H9 (cell line): ENCODE results near the gene RFX4. TPM values are rescaled to one million over a fixed set of nuclear protein-coding genes. Genes with fewer than 3 reads are reported as not detected.

Experiments used
- DNase-seq: peaks from one replicate; pipeline ENCODE4 v3.0.0-alpha.2; 2017
- H2AFZ ChIP-seq: one replicate; pipeline ENCODE4 v1.6.1; 2013; ENCODE audit warnings: mild to moderate bottlenecking, low read length, control low read depth, moderate library complexity
- H2AK5ac ChIP-seq: 2 replicates; pipeline ENCODE4 v1.6.1; 2013; ENCODE audit warnings: low read length, control low read depth, mixed read lengths; ENCODE audit not compliant: insufficient read length
- H2BK120ac ChIP-seq: one replicate; pipeline ENCODE4 v1.6.1; 2013; ENCODE audit warnings: low read depth, mild to moderate bottlenecking, low read length, control low read depth, inconsistent platforms; ENCODE audit not compliant: poor library complexity, severe bottlenecking
- H2BK12ac ChIP-seq: 2 replicates; pipeline ENCODE4 v1.6.1; 2013; ENCODE audit warnings: low read length, control low read depth, mixed read lengths, low read depth; ENCODE audit not compliant: insufficient read length
- H2BK15ac ChIP-seq: 2 replicates; pipeline ENCODE4 v1.6.1; 2013; ENCODE audit warnings: low read depth, low read length, control low read depth
- H2BK20ac ChIP-seq: one replicate; pipeline ENCODE4 v1.6.1; 2013; ENCODE audit warnings: low read depth, mild to moderate bottlenecking, low read length, control low read depth, inconsistent platforms; ENCODE audit not compliant: poor library complexity, severe bottlenecking
- H2BK5ac ChIP-seq: 2 replicates; pipeline ENCODE4 v1.6.1; 2013; ENCODE audit warnings: low read length, control low read depth, mixed read lengths; ENCODE audit not compliant: insufficient read length
- H3K14ac ChIP-seq: 2 replicates; pipeline ENCODE4 v1.6.1; 2013; ENCODE audit warnings: low read length, control low read depth; ENCODE audit not compliant: insufficient read depth
- H3K18ac ChIP-seq: 2 replicates; pipeline ENCODE4 v1.6.1; 2013; ENCODE audit warnings: low read depth, mild to moderate bottlenecking, mixed read lengths, low read length, control low read depth; ENCODE audit not compliant: insufficient read length
- H3K23ac ChIP-seq: 2 replicates; pipeline ENCODE4 v1.6.1; 2013; ENCODE audit warnings: low read length, control low read depth, mixed read lengths, low read depth; ENCODE audit not compliant: insufficient read length
- H3K23me2 ChIP-seq: 2 replicates; pipeline ENCODE4 v1.6.1; 2013; ENCODE audit warnings: low read depth, mild to moderate bottlenecking, mixed read lengths, low read length, control low read depth; ENCODE audit not compliant: insufficient read length, poor library complexity, severe bottlenecking
- H3K27ac ChIP-seq: 2 replicates; pipeline ENCODE4 v1.5.1; 2013; ENCODE audit warnings: low read length, control low read depth, mixed read lengths, low read depth; ENCODE audit not compliant: insufficient read length
- H3K27me3 ChIP-seq: 2 replicates; pipeline ENCODE4 v1.6.1; 2013; ENCODE audit warnings: low read length, control low read depth, inconsistent platforms; ENCODE audit not compliant: insufficient read depth
- H3K4ac ChIP-seq: 2 replicates; pipeline ENCODE4 v1.6.1; 2013; ENCODE audit warnings: low read depth, mild to moderate bottlenecking, control low read depth, inconsistent platforms, low read length, moderate library complexity
- H3K4me1 ChIP-seq: 2 replicates; pipeline ENCODE4 v1.6.1; 2013; ENCODE audit warnings: low read length, control low read depth, inconsistent platforms; ENCODE audit not compliant: insufficient read depth
- H3K4me2 ChIP-seq: 2 replicates; pipeline ENCODE4 v1.6.1; 2013; ENCODE audit warnings: low read length, control low read depth, mixed read lengths; ENCODE audit not compliant: insufficient read length, insufficient read depth
- H3K56ac ChIP-seq: 2 replicates; pipeline ENCODE4 v1.6.1; 2013; ENCODE audit warnings: low read depth, mild to moderate bottlenecking, mixed read lengths, low read length, control low read depth; ENCODE audit not compliant: insufficient read length
- H3K79me1 ChIP-seq: 2 replicates; pipeline ENCODE4 v1.6.1; 2013; ENCODE audit warnings: low read depth, mild to moderate bottlenecking, moderate library complexity, low read length, control low read depth, inconsistent platforms; ENCODE audit not compliant: insufficient read depth, poor library complexity, severe bottlenecking
- H3K79me2 ChIP-seq: 2 replicates; pipeline ENCODE4 v1.6.1; 2013; ENCODE audit warnings: low read length, control low read depth, inconsistent platforms; ENCODE audit not compliant: insufficient read depth
- H3K9ac ChIP-seq: 2 replicates; pipeline ENCODE4 v1.6.1; 2013; ENCODE audit warnings: low read length, control low read depth, mixed read lengths; ENCODE audit not compliant: insufficient read length; ENCODE audit errors: extremely low read depth
- H3K9me3 ChIP-seq: one replicate; pipeline ENCODE4 v1.6.1; 2013; ENCODE audit warnings: low read depth, low read length, inconsistent platforms; ENCODE audit not compliant: control insufficient read depth
- H3T11ph ChIP-seq: one replicate; pipeline ENCODE4 v1.6.1; 2013; ENCODE audit warnings: mild to moderate bottlenecking, low read length, control low read depth, inconsistent platforms
- H4K20me1 ChIP-seq: one replicate; pipeline ENCODE4 v1.6.1; 2013; ENCODE audit not compliant: control insufficient read depth, insufficient read length, insufficient read depth
- H4K5ac ChIP-seq: 2 replicates; pipeline ENCODE4 v1.6.1; 2013; ENCODE audit warnings: low read depth, mild to moderate bottlenecking, mixed read lengths, low read length, control low read depth; ENCODE audit not compliant: insufficient read length
- H4K8ac ChIP-seq: replicated peaks from 2 replicates; pipeline ENCODE4 v1.6.1; 2013; ENCODE audit warnings: low read length, control low read depth, mixed read lengths, low read depth; ENCODE audit not compliant: insufficient read length
- H4K91ac ChIP-seq: 2 replicates; pipeline ENCODE4 v1.6.1; 2013; ENCODE audit warnings: low read depth, mild to moderate bottlenecking, moderate library complexity, mixed read lengths, low read length, control low read depth; ENCODE audit not compliant: insufficient read length
- H3K27ac Mint-ChIP-seq, 3 experiments: 2 replicates in 2 of 3; 3 replicates in 1 of 3; pipeline ENCODE4 v1.8.0; 2020 to 2021; ENCODE audit warnings: mixed read lengths in 3 of 3, mild to moderate bottlenecking in 1 of 3, moderate library complexity in 1 of 3
- H3K27me3 Mint-ChIP-seq: 2 replicates; pipeline ENCODE4 v1.8.0; 2021; ENCODE audit warnings: low read depth, mild to moderate bottlenecking, moderate library complexity, mixed read lengths
- H3K36me3 Mint-ChIP-seq, 3 experiments: 2 replicates in 2 of 3; 3 replicates in 1 of 3; pipeline ENCODE4 v1.8.0; 2020 to 2021; ENCODE audit warnings: low read depth in 3 of 3, mixed read lengths in 3 of 3; ENCODE audit not compliant: insufficient read depth in 1 of 3
- H3K4me1 Mint-ChIP-seq, 2 experiments: 2 replicates each; pipeline ENCODE4 v1.8.0; 2020; ENCODE audit warnings: mixed read lengths in 2 of 2
- H3K4me3 Mint-ChIP-seq, 2 experiments: 2 replicates in 1 of 2; 3 replicates in 1 of 2; pipeline ENCODE4 v1.8.0; 2020 to 2021; ENCODE audit warnings: mild to moderate bottlenecking in 2 of 2, mixed read lengths in 2 of 2, moderate library complexity in 1 of 2
- H3K9me3 Mint-ChIP-seq, 2 experiments: 2 replicates in 1 of 2; 3 replicates in 1 of 2; pipeline ENCODE4 v1.8.0; 2020; ENCODE audit warnings: mild to moderate bottlenecking in 2 of 2, mixed read lengths in 2 of 2, moderate library complexity in 1 of 2
- CTCF ChIP-seq: fragments of 200-600 bp; sonication (generic); conservative IDR thresholded peaks from 3 replicates; pipeline ENCODE4 v1.8.0; 2021; ENCODE audit warnings: antibody characterized with exemption, mild to moderate bottlenecking
- total RNA-seq: library from RNA; stranded (reverse); gene quantifications from 2 replicates; pipeline ENCODE4 v1.2.1, GENCODE V29; 2021

The RFX4 gene
- total RNA-seq, 1 experiment from 2014 or later, result 0.57 TPM

- Histone ChIP-seq H2BK15ac (no peak overlapping the region), H3K18ac (no peak overlapping the region), H3K9ac (no peak overlapping the region), H4K20me1 (no peaks in the 10 kb centered on the region), H3K79me2 (no peaks in the 10 kb centered on the region), H3T11ph (no peak overlapping the region), H3K14ac (no peak overlapping the region), H4K5ac (no peak overlapping the region), H2AFZ (no peak overlapping the region), H4K8ac (no peak overlapping the region), H2BK20ac (no peak overlapping the region), H3K23me2 (no peaks in the 10 kb centered on the region), H3K4me1 (peaks cover 9% of the 10 kb centered on the region), H3K9me3 (no peaks in the 10 kb centered on the region), H2BK120ac (no peak overlapping the region), H3K79me1 (no peaks in the 10 kb centered on the region), H3K4me2 (no peak overlapping the region), H3K56ac (no peak overlapping the region), H2AK5ac (no peak overlapping the region), H2BK5ac (no peak overlapping the region), H2BK12ac (no peak overlapping the region), H4K91ac (no peak overlapping the region), H3K4ac (no peak overlapping the region), H3K27ac (no peak overlapping the region), H3K23ac (no peak overlapping the region), H3K27me3 (no peaks in the 10 kb centered on the region)
- TF ChIP-seq CTCF, result no peak
- Mint-ChIP-seq H3K9me3 (no peaks in the 10 kb centered on the region), H3K4me1 (peaks cover 15 to 22% of the 10 kb centered on the region in 2 experiments), H3K27me3 (peaks cover 3% of the 10 kb centered on the region), H3K4me3 (no peak overlapping the region), H3K27ac (no peak overlapping the region), H3K36me3 (no peaks in the 10 kb centered on the region)
- no peak for DNase-seq
Observed at GRCh38 chr12:106685381-106685780, 102.6 kb downstream of the RFX4 start.
